Fibroblast of skin of abdomen (primary cell): ENCODE data around the gene CCDC83. TPM values are rescaled to one million over a fixed set of nuclear protein-coding genes. Genes with fewer than 3 reads are reported as not detected.

ENCODE experiments used
- DNase-seq: peaks from one replicate; pipeline ENCODE4 v3.0.0-alpha.2; 2013
- polyA plus RNA-seq, 2 experiments: library from polyadenylated mRNA; unstranded; fragments of 120-200 nt; gene quantifications; one replicate each; pipeline ENCODE4 v1.2.1, GENCODE V29; 2013; ENCODE audit not compliant: insufficient read length in 2 of 2

CCDC83 gene
- not detected for polyA plus RNA-seq (2013, experiment 1 of 2; ENCODE audit: insufficient read length)
- not detected for polyA plus RNA-seq (2013, experiment 2 of 2; ENCODE audit: insufficient read length)

DNA sequence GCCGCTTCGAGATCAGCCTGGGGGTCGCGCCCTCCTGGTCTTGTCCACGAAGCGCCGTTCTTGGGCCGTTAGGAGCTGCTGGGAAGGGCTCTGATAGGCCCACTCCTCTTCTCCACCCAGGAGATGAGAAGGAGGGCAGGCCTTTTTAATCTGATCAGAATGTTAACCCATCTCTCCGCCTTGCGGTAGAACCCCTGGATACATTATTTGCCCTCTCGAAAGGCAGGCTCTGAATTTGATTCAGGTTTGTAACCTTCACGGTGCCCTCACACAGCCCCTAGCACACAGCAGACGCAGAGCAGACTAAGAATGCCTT, at the start of gene CCDC83:
TSS of gene CCDC83 (plus strand) at position 43 of the 316 bp plus-strand sequence. CDS start 9,741 bp downstream, outside the sequence.
- DNase-seq, result no peak

DNA sequence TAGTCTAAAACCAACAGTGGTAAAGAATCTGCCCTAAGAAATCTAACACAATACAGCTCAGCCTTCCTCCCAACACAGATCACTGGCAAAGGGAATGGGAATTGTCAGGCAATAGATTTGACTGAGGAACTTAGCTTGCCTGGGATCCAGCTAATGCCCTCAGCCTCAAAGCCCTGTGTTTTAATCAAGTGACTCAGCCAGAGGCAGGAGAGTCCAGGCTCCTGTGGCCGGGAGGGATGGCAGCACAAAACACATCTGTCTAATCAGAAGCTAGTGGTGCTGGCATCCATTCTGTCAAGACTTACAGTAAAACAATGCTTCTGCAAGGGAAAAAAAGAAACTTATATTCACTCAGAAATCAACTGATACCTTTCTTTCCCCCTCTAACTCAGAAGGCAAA, 49.8 kb upstream of the CCDC83 start:
- no peak for DNase-seq

DNA sequence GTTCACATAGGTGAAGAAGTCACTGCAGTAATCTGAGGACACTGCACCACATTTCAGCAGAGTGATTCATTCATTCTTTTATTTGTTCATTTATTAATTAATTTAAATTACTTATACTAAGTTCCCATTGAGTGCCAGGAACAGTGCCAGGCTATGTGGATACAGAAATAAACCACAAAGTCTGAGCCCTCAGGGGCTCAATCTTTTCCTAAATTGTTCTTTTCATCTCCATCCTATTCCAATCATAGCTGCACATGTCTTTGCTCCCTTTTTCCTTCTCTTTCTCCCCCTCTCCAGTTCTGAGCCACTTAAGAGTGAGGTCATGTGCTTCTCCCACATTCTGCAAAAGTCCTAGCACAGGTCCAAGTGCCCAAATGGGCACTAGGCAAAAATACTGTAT, 49.2 kb upstream of the CCDC83 start:
- DNase-seq, result no peak

DNA sequence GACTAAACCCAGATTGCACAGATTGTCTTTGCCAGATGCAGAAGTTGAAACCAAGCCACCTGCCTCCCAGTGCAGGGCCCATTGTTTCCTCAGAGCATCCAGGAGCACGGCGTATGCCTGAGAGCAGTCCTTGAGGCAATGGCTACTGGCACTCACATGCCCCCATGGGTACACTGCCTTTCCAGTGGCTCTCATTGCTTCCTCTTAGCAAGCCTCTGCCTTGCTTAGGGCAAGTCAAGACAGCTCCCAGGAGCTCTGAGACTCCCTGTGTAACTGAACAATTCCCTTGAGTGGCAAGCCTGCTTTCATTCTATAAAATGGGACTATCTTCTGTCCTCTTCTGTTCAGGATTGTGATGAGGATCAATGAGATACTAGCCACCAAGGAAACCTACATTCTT, 48.3 kb upstream of the CCDC83 start:
- DNase-seq, result no peak

GRCh38 chr11:85809191-85809590, 46.0 kb upstream of the CCDC83 start:
- no peak for DNase-seq

DNA sequence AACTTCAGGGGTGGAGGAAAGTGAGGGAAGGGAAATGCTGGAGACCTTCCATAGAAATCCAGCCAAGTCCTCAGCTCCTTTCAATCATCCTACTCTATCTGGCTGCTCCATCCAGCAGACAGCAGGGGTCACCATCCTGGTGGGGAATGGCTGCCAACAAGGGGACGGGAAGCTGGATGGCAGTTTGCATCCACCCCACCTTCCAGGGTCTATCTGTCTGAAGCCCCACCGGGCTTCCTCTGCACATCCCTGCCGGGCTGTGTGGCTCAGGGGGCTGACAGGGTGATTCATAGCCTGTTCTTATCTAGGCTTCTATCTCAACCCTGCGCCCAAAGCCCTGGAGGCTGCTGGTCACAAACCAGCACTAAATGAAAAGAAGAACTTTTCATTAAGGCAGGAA, 45.3 kb upstream of the CCDC83 start:
- DNase-seq, result no peak

DNA sequence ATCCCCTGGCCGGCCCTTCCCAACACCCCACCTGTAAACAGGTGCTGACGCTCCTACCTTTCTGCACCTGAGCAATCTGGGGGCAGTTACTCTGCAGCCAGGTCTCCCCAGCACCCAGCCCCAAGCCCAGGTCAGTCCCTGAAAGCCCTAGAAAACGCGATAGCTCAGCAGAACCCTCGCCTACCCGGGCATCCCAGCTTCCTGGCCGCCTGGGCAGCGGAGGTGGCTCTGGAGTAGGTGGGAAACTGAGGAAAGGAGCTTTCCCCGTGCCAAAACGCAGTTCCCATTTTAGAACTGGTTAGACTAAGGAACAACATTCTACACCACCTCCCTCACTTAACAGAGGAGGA, 44.7 kb upstream of the CCDC83 start:
- no peak for DNase-seq

- DNase-seq, result peak; percentile 51
Observed at GRCh38 chr11:85810871-85811611, 44.1 kb upstream of the CCDC83 start, which contains the start of gene SYTL2. Gene SYTL2, minus strand, starts transcription at chr11:85811141. Its CDS starts 53,416 bp downstream, at chr11:85757725.

- DNase-seq, result no peak
Observed at GRCh38 chr11:85811624-85812023, 43.6 kb upstream of the CCDC83 start.

DNA sequence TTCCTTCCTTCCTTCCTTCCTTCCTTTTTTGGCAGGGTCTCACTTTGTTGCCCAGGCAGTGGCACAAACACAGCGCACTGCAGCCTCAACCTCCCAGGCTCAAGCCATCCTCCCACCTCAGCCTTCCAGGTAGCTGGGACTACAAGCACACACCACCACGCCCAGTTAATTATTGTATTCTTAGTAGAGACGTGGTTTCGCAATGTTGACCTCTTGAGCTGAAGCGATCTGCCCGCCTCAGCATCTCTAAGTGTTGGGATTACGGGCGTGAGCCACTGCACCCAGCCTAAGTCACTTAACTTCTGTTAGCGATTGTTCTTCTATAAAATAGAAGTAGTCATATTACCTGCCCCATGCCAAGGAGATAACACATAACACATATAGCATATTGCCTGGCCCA, 41.5 kb upstream of the CCDC83 start:
- DNase-seq, result no peak

GRCh38 chr11:85815186-85815931, 39.8 kb upstream of the CCDC83 start:
- DNase-seq, result peak; percentile 93

DNA sequence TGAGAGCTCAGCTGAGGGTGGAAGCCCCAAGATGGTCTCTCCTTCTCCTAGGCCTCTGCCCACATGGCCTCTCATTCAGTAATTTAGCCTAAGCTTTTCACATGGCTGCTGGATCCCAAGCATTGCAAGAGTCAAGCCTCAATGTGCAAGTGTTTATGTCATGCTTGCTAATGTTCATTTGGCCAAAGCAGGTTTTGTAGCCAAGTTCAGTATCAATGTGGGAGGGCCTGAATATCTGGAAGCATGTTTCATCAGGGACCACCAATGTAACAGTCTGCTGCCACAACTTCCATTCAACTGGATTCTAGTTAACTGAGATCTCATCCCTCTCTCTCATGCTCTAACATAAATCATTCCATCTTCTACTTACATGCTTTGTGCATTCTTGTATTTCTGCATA, 35.7 kb upstream of the CCDC83 start:
- peak; percentile 39 for DNase-seq

- peak; percentile 30 for DNase-seq
Observed at GRCh38 chr11:85821636-85822035, 33.5 kb upstream of the CCDC83 start.

- DNase-seq, result peak; percentile 56
Observed at GRCh38 chr11:85822814-85823213, 32.4 kb upstream of the CCDC83 start.

GRCh38 chr11:85823816-85824215, 31.4 kb upstream of the CCDC83 start:
- DNase-seq, result no peak

GRCh38 chr11:85825616-85826015, 29.6 kb upstream of the CCDC83 start:
- no peak for DNase-seq

DNA sequence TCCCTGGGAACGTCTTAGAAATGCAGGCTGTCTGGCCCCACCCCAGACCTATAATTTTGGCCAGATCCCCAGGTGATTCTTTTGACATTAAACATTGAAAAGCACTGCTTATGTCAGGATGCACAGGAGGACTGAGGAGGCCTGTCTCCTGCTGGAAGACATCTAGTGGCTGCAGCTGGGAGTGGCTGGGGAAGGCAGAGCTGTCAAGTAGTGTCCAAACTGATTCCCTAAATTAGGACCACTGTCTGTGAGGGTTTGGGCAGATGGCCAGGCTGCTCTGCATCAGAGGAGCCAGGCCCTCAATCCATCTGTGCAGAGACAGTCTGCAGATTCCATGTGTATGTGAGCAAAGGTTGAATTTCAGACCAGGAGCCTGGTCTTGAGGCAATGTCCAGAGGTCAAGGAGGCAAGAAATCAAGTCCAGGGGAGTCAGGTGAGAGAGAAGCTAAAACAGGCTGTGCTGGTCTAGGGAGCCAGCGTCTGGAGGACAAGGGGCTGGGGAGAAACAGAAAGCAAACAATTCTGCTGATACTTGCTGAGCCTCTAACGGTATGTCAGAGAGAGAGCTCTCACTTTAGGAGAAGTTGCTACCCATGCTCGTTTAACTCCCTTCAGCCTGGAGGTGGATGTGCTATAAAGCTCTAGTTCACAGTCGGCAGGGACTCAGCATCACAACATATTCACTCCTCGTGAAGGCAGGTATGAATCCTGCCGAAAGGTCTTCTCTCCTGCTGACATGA, 28.9 kb upstream of the CCDC83 start:
- peak; percentile 63 for DNase-seq

GRCh38 chr11:85827748-85828639, 27.2 kb upstream of the CCDC83 start:
- peak; percentile 96 for DNase-seq

DNA sequence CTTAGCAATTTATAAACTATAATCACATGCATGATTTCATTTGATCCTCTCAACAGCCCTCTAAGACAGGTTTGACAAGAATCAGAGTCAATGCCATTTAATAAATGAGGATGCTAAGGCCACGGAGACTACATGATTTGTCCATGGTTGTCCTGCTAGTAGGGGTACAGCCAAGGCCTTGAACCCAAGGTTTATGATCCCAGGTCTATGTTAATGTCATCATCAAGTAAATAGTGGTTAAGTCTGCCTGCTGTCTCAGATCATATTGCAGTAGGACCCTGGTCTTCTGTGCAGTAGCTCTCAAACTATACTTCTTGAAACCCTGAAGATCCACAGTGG, 26.6 kb upstream of the CCDC83 start:
- no peak for DNase-seq

- DNase-seq, result no peak
Observed at GRCh38 chr11:85829172-85829571, 26.0 kb upstream of the CCDC83 start.

DNA sequence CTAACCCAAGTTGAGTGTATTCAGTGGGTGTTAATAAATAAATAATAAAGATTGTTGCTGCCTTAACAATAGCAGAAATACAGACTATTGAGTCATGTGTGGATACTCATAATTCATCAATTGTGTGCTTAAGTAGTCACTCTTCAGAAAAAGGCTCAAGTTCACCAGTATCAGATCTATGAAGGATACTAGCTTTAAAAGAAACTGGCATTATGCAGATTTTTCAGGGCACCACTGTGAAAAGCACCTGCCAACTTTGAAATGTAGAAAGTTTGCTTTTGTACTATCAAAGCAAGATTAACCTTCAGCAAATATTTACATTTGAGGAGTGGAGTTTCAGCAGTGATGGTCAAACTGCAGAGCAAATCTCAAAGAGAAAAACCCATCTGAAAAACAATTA, 24.1 kb upstream of the CCDC83 start:
- DNase-seq, result no peak

GRCh38 chr11:85835263-85835662, 19.9 kb upstream of the CCDC83 start:
- DNase-seq, result no peak
